Memory B cell (primary cell): ENCODE data around the gene ZNF148.

ENCODE experiments used
- ATAC-seq: fragments of 150-1000 bp; cut with Tn5 transposase; 2 replicates; pipeline ENCODE4 v1.10.0; 2021; ENCODE audit warnings: low read depth, mild to moderate bottlenecking, moderate library complexity
- DNase-seq, 2 donors: peaks; one replicate each; pipeline ENCODE4 v3.0.0; 2022; ENCODE audit warnings: low spot score in 2 of 2
- H3K27ac Mint-ChIP-seq: one replicate; pipeline ENCODE4 v1.8.0; 2022; ENCODE audit warnings: mild to moderate bottlenecking, moderate library complexity, mixed read lengths
- H3K27me3 Mint-ChIP-seq: one replicate; pipeline ENCODE4 v1.8.0; 2022; ENCODE audit warnings: mixed read lengths
- H3K36me3 Mint-ChIP-seq: one replicate; pipeline ENCODE4 v1.8.0; 2022; ENCODE audit warnings: mild to moderate bottlenecking, mixed read lengths
- H3K4me1 Mint-ChIP-seq: one replicate; pipeline ENCODE4 v1.8.0; 2022; ENCODE audit warnings: mixed read lengths
- H3K4me3 Mint-ChIP-seq: one replicate; pipeline ENCODE4 v1.8.0; 2022; ENCODE audit warnings: mild to moderate bottlenecking, moderate library complexity, mixed read lengths
- H3K9me3 Mint-ChIP-seq: one replicate; pipeline ENCODE4 v1.8.0; 2022; ENCODE audit warnings: mixed read lengths

ZNF148 gene

GRCh38 chr3:125309476-125309875 is 65.6 kb downstream of the ZNF148 start:
- H3K4me3 Mint-ChIP-seq, result no peak overlapping the region
- H3K27ac Mint-ChIP-seq, result no peak overlapping the region
- no peak for ATAC-seq
- peaks cover 3% of the 10 kb centered on the region for H3K9me3 Mint-ChIP-seq
- no peaks in the 10 kb centered on the region for H3K27me3 Mint-ChIP-seq
- peaks cover 24% of the 10 kb centered on the region for H3K4me1 Mint-ChIP-seq
- no peak for DNase-seq
- peaks cover 47% of the 10 kb centered on the region for H3K36me3 Mint-ChIP-seq

- DNase-seq, result no peak
- no peak overlapping the region for H3K4me3 Mint-ChIP-seq
- ATAC-seq, result no peak
- no peak overlapping the region for H3K27ac Mint-ChIP-seq
- H3K4me1 Mint-ChIP-seq, result peaks cover 26% of the 10 kb centered on the region
- peaks cover 37% of the 10 kb centered on the region for H3K36me3 Mint-ChIP-seq
- no peaks in the 10 kb centered on the region for H3K27me3 Mint-ChIP-seq
- no peaks in the 10 kb centered on the region for H3K9me3 Mint-ChIP-seq
Observed at GRCh38 chr3:125306620-125307019, 68.5 kb downstream of the ZNF148 start.

DNA sequence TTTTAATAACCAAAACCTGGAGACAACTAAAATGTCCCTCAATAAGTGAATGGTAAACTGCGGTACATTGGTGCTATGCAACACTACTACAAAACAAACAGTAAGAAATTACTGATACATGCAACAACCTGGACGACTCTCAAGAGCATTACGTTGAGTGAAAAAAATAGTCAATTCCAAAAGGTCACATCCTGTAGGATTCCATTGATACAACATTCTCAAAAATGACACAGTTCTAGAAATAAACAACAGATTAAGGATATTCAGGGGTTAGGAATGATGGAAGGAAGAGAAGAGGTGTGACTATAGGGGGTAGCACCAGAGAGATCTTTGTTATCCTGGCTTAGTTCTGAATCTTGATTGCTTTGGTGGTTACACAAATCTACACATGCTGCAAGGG is 72.2 kb downstream of the ZNF148 start:
- Mint-ChIP-seq H3K4me1 (peaks cover 18% of the 10 kb centered on the region), H3K9me3 (no peaks in the 10 kb centered on the region), H3K4me3 (no peak overlapping the region), H3K36me3 (peaks cover 21% of the 10 kb centered on the region), H3K27ac (no peak overlapping the region), H3K27me3 (no peaks in the 10 kb centered on the region)
- ATAC-seq (no peak), DNase-seq (no peak)

DNA sequence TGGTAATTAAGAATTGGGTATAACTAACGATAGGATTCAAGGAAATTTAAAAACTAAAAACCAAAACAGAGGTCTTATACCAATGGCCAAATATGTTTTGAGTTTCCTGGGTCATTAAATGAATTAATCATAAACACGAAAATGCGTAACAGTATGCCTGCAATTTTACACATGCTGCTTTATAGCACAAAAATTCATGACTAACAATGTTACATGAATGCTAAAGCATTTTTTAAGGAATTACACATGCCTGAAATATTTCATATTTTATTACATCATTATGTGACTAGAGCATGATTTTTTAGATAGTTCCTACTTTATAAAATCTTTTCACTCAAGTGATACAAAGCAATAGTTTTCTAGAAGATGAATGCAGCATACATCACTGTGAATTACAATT is 74.7 kb downstream of the ZNF148 start:
- no peak for DNase-seq

GRCh38 chr3:125294411-125294810 is 80.7 kb downstream of the ZNF148 start:
- ATAC-seq, result no peak
- H3K36me3 Mint-ChIP-seq, result peaks cover 19% of the 10 kb centered on the region
- no peaks in the 10 kb centered on the region for H3K27me3 Mint-ChIP-seq
- no peak overlapping the region for H3K27ac Mint-ChIP-seq
- no peak overlapping the region for H3K4me3 Mint-ChIP-seq
- peaks cover 26% of the 10 kb centered on the region for H3K4me1 Mint-ChIP-seq
- no peaks in the 10 kb centered on the region for H3K9me3 Mint-ChIP-seq
- DNase-seq, result no peak

More for the DNA sequence above, 74.7 kb downstream of the ZNF148 start:
- Mint-ChIP-seq H3K36me3 (peaks cover 8% of the 10 kb centered on the region), H3K27ac (no peak overlapping the region), H3K9me3 (no peaks in the 10 kb centered on the region), H3K4me3 (no peak overlapping the region), H3K4me1 (peaks cover 24% of the 10 kb centered on the region), H3K27me3 (no peaks in the 10 kb centered on the region)
- ATAC-seq, result no peak

GRCh38 chr3:125292015-125292414 is 83.1 kb downstream of the ZNF148 start:
- DNase-seq, result no peak
- H3K4me1 Mint-ChIP-seq, result peaks cover 16% of the 10 kb centered on the region
- no peak for ATAC-seq
- no peaks in the 10 kb centered on the region for H3K27me3 Mint-ChIP-seq
- peak overlapping the region; percentile 43 for H3K27ac Mint-ChIP-seq
- H3K4me3 Mint-ChIP-seq, result no peak overlapping the region
- H3K36me3 Mint-ChIP-seq, result peaks cover 30% of the 10 kb centered on the region
- H3K9me3 Mint-ChIP-seq, result no peaks in the 10 kb centered on the region

DNA sequence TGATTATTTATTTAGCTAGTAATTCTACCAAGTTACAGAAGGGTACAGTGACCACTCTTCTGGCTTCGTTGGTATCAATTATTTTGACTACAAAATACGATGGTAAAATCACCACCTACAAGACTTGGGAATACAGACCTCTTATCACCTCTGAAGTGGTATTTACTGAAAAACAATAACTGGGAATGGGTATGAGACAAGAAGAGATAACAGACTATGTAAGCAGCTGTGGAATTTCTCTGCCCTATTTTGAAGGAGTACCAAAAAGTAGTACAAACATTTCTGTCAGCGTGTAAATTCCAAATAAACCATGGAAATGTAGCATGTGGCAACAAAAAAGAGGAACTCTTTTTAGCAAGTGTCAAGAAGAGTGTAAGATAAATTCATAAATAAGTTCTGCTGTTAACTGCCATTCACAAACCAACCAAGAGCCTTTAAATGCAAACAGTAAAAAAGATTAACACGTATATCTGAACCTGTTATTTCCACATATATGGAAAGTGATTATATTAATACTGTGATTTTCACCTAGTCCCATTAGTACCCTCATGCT is 85.6 kb downstream of the ZNF148 start:
- H3K27ac Mint-ChIP-seq, result no peak overlapping the region
- peaks cover 35% of the 10 kb centered on the region for H3K36me3 Mint-ChIP-seq

DNA sequence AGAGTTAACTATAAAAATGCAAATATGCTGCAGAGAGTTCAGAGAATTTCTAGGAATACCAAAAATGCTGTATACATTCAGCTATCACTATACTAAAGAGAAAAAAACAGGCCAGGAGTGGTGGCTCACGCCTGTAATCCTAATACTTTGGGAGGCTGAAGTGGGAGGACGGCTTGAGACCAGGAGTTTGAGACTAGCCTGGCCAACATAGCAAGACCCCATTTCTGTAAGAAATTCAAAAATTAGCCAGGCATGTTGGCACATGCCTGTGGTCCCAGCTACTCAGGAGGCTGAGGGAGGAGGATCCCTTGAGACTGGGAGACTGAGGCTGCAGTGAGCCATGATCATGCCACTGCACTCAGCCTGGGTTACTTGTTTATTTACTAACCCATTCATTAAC is 87.9 kb downstream of the ZNF148 start:
- no peak for DNase-seq
- H3K4me1 Mint-ChIP-seq, result peaks cover 12% of the 10 kb centered on the region
- no peak overlapping the region for H3K27ac Mint-ChIP-seq

More for the DNA sequence above, 85.6 kb downstream of the ZNF148 start:
- ATAC-seq (no peak), DNase-seq (no peak)
- Mint-ChIP-seq H3K27me3 (no peaks in the 10 kb centered on the region), H3K4me3 (no peak overlapping the region), H3K9me3 (no peaks in the 10 kb centered on the region), H3K4me1 (peaks cover 16% of the 10 kb centered on the region)

DNA sequence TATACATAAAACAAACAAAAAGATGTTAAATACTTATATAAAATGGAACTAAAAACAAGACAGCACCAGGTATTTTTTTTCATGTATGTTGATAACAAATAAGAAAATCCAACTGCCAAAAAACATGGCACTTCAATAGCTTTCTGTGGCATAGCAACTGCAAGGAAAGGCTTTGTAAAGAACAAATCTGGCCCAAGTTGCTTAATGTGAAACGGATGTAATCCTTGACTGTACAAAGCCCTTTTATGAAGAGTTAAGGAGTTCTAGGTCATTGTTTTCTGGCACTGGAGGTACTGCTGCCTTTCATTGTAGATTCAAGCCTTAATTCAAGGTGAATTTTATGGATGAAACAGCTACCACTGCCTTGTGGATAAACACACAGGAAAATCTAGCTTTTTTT is 93.7 kb downstream of the ZNF148 start:
- ATAC-seq, result no peak
- Mint-ChIP-seq H3K27ac (no peak overlapping the region), H3K36me3 (peaks cover 27% of the 10 kb centered on the region), H3K4me3 (no peak overlapping the region), H3K9me3 (no peaks in the 10 kb centered on the region), H3K27me3 (no peaks in the 10 kb centered on the region), H3K4me1 (peaks cover 5% of the 10 kb centered on the region)
- no peak for DNase-seq

More for the DNA sequence above, 87.9 kb downstream of the ZNF148 start:
- no peaks in the 10 kb centered on the region for H3K27me3 Mint-ChIP-seq
- no peak for ATAC-seq
- H3K9me3 Mint-ChIP-seq, result no peaks in the 10 kb centered on the region
- H3K36me3 Mint-ChIP-seq, result peaks cover 36% of the 10 kb centered on the region
- H3K4me3 Mint-ChIP-seq, result no peak overlapping the region

GRCh38 chr3:125280668-125281361 is 94.3 kb downstream of the ZNF148 start:
- peaks cover 5% of the 10 kb centered on the region for H3K4me1 Mint-ChIP-seq
- no peak overlapping the region for H3K27ac Mint-ChIP-seq
- ATAC-seq, result no peak
- no peak for DNase-seq
- H3K4me3 Mint-ChIP-seq, result no peak overlapping the region
- peaks cover 27% of the 10 kb centered on the region for H3K36me3 Mint-ChIP-seq
- no peaks in the 10 kb centered on the region for H3K9me3 Mint-ChIP-seq
- H3K27me3 Mint-ChIP-seq, result no peaks in the 10 kb centered on the region

DNA sequence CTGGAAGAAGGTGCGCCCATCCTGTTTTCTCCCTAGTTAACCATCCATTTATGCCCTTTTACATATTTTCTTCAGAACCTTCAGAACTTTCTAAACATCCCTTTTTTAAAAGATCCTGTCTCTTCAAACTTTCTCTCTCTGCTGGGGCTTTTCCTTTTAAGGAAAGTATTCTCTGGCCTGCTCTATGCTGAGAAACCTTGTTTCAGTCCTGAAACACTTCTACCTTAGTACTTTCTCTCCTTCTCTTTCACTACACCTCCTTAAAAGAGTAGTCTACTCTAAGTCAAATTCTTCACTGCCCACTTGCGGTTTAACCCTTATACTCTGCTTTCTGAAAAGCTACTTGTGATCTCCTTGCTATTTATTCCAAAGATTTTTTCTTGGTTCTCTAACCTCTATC is 97.0 kb downstream of the ZNF148 start:
- Mint-ChIP-seq H3K27ac (peak overlapping the region; percentile 7), H3K36me3 (peaks cover 18% of the 10 kb centered on the region), H3K9me3 (no peaks in the 10 kb centered on the region), H3K27me3 (no peaks in the 10 kb centered on the region), H3K4me3 (no peak overlapping the region), H3K4me1 (peaks cover 2% of the 10 kb centered on the region)
- DNase-seq (no peak), ATAC-seq (no peak)

DNA sequence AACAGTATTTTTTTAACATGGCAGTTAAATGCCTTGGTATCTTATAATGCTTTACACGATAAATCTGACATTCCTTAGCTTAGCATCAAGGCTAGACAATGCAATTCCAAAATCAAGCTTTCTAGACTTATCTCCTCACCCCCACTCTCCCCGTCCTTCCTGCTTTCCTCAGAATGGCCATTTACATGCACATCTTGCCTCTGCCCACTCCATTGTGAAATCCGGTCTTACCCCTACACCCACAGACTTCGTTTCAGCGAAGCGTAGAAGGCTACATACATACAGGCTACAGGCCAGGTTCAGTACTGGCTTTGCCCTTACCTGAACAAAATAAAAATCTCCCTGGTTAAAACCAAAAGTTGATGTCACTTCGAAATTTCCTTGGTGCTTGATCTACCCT is 104.0 kb downstream of the ZNF148 start:
- DNase-seq (no peak), ATAC-seq (no peak)
- Mint-ChIP-seq H3K27me3 (no peaks in the 10 kb centered on the region), H3K27ac (no peak overlapping the region), H3K4me1 (peaks cover 11% of the 10 kb centered on the region), H3K36me3 (peaks cover 32% of the 10 kb centered on the region), H3K9me3 (no peaks in the 10 kb centered on the region), H3K4me3 (no peak overlapping the region)

GRCh38 chr3:125267460-125267859 is 107.7 kb downstream of the ZNF148 start:
- ATAC-seq (no peak), DNase-seq (no peak)
- Mint-ChIP-seq H3K36me3 (peaks cover 35% of the 10 kb centered on the region), H3K4me3 (no peak overlapping the region), H3K27ac (peak overlapping the region; percentile 6), H3K27me3 (no peaks in the 10 kb centered on the region), H3K4me1 (peaks cover 10% of the 10 kb centered on the region), H3K9me3 (no peaks in the 10 kb centered on the region)

DNA sequence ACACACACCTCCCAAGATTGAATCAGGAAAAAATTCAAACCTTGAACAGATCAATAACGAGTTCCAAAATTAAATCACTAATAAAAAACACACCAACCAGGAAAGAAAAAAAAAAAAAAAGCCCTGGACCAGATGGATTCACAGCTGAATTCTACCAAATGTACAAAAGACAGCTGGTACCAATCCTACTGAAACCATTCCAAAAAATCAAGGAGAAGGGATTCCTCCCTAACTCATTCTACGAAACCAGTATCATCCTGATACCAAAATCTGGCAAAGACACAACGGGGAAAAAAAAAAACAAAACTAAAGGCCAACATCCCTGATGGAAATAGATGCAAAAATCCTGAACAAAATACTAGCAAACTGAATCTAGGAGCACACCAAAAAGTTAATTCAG is 108.2 kb downstream of the ZNF148 start:
- Mint-ChIP-seq H3K9me3 (no peaks in the 10 kb centered on the region), H3K4me1 (peaks cover 10% of the 10 kb centered on the region), H3K36me3 (peaks cover 33% of the 10 kb centered on the region), H3K27me3 (no peaks in the 10 kb centered on the region), H3K27ac (peak overlapping the region; percentile 6), H3K4me3 (no peak overlapping the region)
- ATAC-seq (no peak), DNase-seq (no peak)

GRCh38 chr3:125262161-125262560 is 113.0 kb downstream of the ZNF148 start:
- Mint-ChIP-seq H3K36me3 (peaks cover 27% of the 10 kb centered on the region), H3K27ac (no peak overlapping the region), H3K27me3 (no peaks in the 10 kb centered on the region), H3K4me1 (no peaks in the 10 kb centered on the region), H3K9me3 (peaks cover 2% of the 10 kb centered on the region), H3K4me3 (no peak overlapping the region)
- no peak for DNase-seq
- ATAC-seq, result no peak
